A673 (cell line): Measurements from ENCODE around the gene METTL3. TPM values are rescaled to one million over a fixed set of nuclear protein-coding genes. Genes with fewer than 3 reads are reported as not detected.
A peak's percentile ranks its signal among the peaks of the same experiment; 100 is the strongest.

Experiments used
- BruUV-seq: library from RNA; stranded (reverse); fragments of 400-500 nt; replicated peaks from 2 replicates; lab custom pipeline; 2021; lab: Mats Ljungman, UMichigan
- CTCF ChIA-PET: fragments of 300-600 bp; sonication (Branson Sonifier 250); formaldehyde crosslinking; loops from one replicate; lab custom pipeline; 2022; ENCODE audit warnings: antibody characterized with exemption; lab: Charles Lee
- POLR2A ChIA-PET: fragments of 300-600 bp; sonication (Branson Sonifier 250); formaldehyde crosslinking; loops from one replicate; lab custom pipeline; 2022; ENCODE audit warnings: antibody characterized with exemption; ENCODE audit not compliant: low non-redundant PET; lab: Charles Lee
- DNase-seq: peaks from one replicate; pipeline ENCODE4 v3.0.0-alpha.2; 2015; ENCODE audit warnings: low spot score
- H3K27ac ChIP-seq: fragments of 200-600 bp; sonication (generic); 2 replicates; pipeline ENCODE4 v1.5.1; 2016; ENCODE audit warnings: mixed run types, low read depth, mild to moderate bottlenecking, mixed read lengths, antibody characterized with exemption, low read length; ENCODE audit not compliant: poor library complexity, severe bottlenecking
- H3K27me3 ChIP-seq: fragments of 200-600 bp; sonication (generic); replicated peaks from 2 replicates; pipeline ENCODE4 v1.6.1; 2017; ENCODE audit warnings: mixed run types, low read depth, mild to moderate bottlenecking, mixed read lengths, antibody characterized with exemption, low read length; ENCODE audit not compliant: insufficient read depth, poor library complexity
- H3K36me3 ChIP-seq: fragments of 200-600 bp; sonication (generic); 2 replicates; pipeline ENCODE4 v1.6.1; 2016; ENCODE audit warnings: mixed run types, mild to moderate bottlenecking, mixed read lengths, antibody characterized with exemption, low read length; ENCODE audit not compliant: insufficient read depth, poor library complexity, severe bottlenecking
- H3K4me1 ChIP-seq: fragments of 200-600 bp; sonication (generic); 2 replicates; pipeline ENCODE4 v1.6.1; 2017; ENCODE audit warnings: mixed run types, mild to moderate bottlenecking, mixed read lengths, antibody characterized with exemption, low read length; ENCODE audit not compliant: insufficient read depth, poor library complexity, severe bottlenecking
- H3K4me3 ChIP-seq: fragments of 200-600 bp; sonication (generic); 2 replicates; pipeline ENCODE4 v1.5.1; 2016; ENCODE audit warnings: low read depth, mixed run types, mild to moderate bottlenecking, mixed read lengths, low read length; ENCODE audit not compliant: poor library complexity, severe bottlenecking
- H3K9me3 ChIP-seq: fragments of 200-600 bp; sonication (generic); 2 replicates; pipeline ENCODE4 v1.6.1; 2016; ENCODE audit warnings: mixed run types, low read depth, mild to moderate bottlenecking, mixed read lengths, antibody characterized with exemption, low read length; ENCODE audit not compliant: poor library complexity, severe bottlenecking
- CTCF ChIP-seq: fragments of 300-800, 200-600 bp; sonication (generic); conservative IDR thresholded peaks from 2 replicates; pipeline ENCODE4 v1.5.1; 2017; ENCODE audit warnings: low read depth, mild to moderate bottlenecking, antibody characterized with exemption, low read length, moderate library complexity, mixed read lengths
- EZH2 ChIP-seq: fragments of 200-600 bp; sonication (generic); IDR thresholded peaks from 2 replicates; pipeline ENCODE4 v1.6.1; 2017; ENCODE audit warnings: borderline replicate concordance, low read depth, mild to moderate bottlenecking, mixed read lengths, antibody characterized with exemption, low read length; ENCODE audit not compliant: poor library complexity, severe bottlenecking
- intact Hi-C: fragments of 100-400 bp; cut with micrococcal nuclease; formaldehyde crosslinking; loops from one replicate; pipeline ENCODE4 v1.10.0; 2022; ENCODE audit not compliant: unreplicated experiment
- total RNA-seq: library from RNA; stranded (reverse); gene quantifications from 2 replicates; pipeline ENCODE4 v1.2.3, GENCODE V29; 2021

Gene METTL3
- total RNA-seq, 1 experiment from 2014 or later, result 96.3 TPM

DNA sequence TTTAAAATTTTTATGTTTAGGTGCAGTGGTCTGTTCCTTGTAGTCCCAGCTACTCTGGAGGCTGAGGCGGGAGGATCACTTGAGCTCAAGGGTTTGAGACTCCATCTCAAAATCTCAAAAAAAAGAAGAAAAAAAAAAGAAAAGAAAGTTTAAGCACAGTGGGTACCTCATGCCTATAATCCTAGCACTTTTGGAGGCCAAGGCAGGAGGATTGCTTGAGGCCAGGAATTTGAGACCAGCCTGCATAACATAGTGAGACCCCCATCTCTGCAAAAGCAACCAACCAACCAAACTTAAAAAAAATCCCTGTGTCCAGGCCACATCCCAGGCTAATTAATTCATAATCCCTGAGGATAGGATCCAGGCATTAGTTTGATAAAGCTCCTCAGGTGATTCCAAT is 18.4 kb upstream of the METTL3 start:
- no peaks in the 10 kb centered on the region for H3K27me3 ChIP-seq
- BruUV-seq, result no TSS peak
- peaks cover 14% of the 10 kb centered on the region for H3K36me3 ChIP-seq
- ChIA-PET POLR2A (no interaction called here), CTCF (interaction anchor here (0.6 kb wide), 1 partner anchor 28 kb away, joined by 3 read pairs; no protein-coding TSS in a partner anchor)
- DNase-seq, result no peak
- peak overlapping the region; percentile 85 for H3K27ac ChIP-seq
- no peak overlapping the region for H3K4me3 ChIP-seq
- TF ChIP-seq EZH2, result no peak
- TF ChIP-seq CTCF, result no peak
- intact Hi-C loops, result no loop called here
- peaks cover 68% of the 10 kb centered on the region for H3K4me1 ChIP-seq
- H3K9me3 ChIP-seq, result no peaks in the 10 kb centered on the region

DNA sequence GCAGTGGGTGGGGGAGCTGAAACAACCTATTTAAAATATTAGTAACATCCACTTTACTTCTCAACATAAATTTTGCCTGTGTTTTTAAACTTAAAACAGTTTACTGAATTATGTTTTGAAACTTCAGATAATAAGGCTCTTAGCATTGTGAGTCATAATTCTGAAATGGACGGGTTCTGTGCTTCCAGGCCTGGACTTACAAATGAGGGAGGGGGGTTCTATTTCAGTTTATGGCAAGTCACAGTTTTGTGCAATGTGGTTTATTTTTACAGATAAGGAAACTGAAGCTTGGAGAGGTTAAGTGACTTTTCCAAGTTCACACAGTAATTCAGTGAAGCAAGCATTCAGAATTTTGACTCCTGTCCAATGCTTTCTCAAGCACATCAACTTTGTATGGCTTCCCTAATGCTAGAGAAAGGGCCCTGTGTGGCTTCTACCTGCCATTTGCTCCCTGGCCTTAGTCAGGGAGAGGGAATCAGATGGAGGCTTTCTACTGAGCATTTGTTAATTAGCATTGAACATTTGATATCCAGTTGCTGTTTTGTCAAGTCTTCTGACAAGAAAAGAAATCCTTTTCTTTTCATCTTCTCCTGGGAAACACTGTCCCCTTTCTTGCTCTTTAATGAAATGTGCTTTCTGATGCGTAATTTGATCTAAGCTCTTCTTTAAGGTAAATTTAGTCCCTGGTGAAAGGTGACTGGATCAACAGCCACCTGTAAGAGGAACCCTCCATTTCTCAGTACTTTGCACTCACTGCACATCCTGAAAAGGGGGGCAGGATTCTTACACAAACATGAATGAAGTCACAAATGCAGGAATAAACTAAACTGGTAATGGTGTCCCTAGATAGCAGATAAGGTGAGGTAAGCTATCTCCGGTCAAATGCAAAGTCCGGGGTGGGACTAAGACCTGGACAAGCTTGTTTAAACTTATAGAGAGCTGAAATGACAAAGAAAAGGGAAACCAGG is 17.5 kb upstream of the METTL3 start:
- TF ChIP-seq CTCF, result no peak
- TF ChIP-seq EZH2, result no peak
- Histone ChIP-seq H3K4me3 (no peak overlapping the region), H3K27me3 (no peaks in the 10 kb centered on the region), H3K4me1 (peaks cover 69% of the 10 kb centered on the region), H3K36me3 (peaks cover 22% of the 10 kb centered on the region), H3K27ac (peak overlapping the region; percentile 85), H3K9me3 (no peaks in the 10 kb centered on the region)
- no peak for DNase-seq
- no TSS peak for BruUV-seq
- CTCF ChIA-PET, result interaction anchor here (0.6 kb wide), 1 partner anchor 343 kb away, joined by 6 read pairs; no protein-coding TSS in a partner anchor
- intact Hi-C loops, result no loop called here
- POLR2A ChIA-PET, result no interaction called here

DNA sequence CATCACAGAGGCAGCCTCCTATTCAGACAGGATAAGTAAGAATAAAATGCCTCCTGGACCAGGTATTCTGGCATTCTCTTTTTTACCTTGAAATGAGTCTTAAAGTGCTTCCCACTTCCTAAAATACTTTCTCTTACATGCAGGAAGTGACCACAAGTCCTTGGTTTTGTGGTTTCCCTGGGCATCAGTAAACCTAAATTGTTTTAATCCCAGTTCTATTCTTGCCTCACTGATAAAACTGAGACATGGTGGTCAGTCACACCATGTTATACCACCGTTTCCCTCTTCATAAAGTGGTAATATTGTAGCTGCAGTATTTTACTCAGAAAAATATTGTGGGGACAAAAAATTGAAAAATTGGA is 16.2 kb upstream of the METTL3 start:
- H3K4me1 ChIP-seq, result peaks cover 62% of the 10 kb centered on the region
- no peaks in the 10 kb centered on the region for H3K9me3 ChIP-seq
- no peaks in the 10 kb centered on the region for H3K27me3 ChIP-seq
- no TSS peak for BruUV-seq
- TF ChIP-seq EZH2 (no peak), CTCF (no peak)
- no peak overlapping the region for H3K4me3 ChIP-seq
- no peak for DNase-seq
- ChIA-PET POLR2A (interaction anchor here (0.6 kb wide), 1 partner anchor 94 kb away, joined by 4 read pairs; no protein-coding TSS in a partner anchor), CTCF (no interaction called here)
- intact Hi-C loops, result no loop called here
- peaks cover 36% of the 10 kb centered on the region for H3K36me3 ChIP-seq
- peak overlapping the region; percentile 85 for H3K27ac ChIP-seq
